ENCODE results near the gene GOLPH3L. TPM values are rescaled to one million over a fixed set of nuclear protein-coding genes. Genes with fewer than 3 reads are reported as not detected.
"Not testable (repeated sequence)": the region's sequence is repeated elsewhere in the genome, so short reads cannot be mapped to it uniquely, and the experiment has no call there.

GOLPH3L gene
- total and polyA plus RNA-seq, 4 donors: 14.5 to 17.9 (median 17.5) TPM

GRCh38 chr1:150606463-150607142 is 90.4 kb downstream of the GOLPH3L start:
- H3K27ac ChIP-seq (ENCODE audit: low read depth, low read length): no peak overlapping the region
- H3K4me1 ChIP-seq (ENCODE audit: control insufficient read depth, insufficient read depth, low read length): peaks cover 5% of the 10 kb centered on the region
- no peaks in the 10 kb centered on the region for H3K9me3 ChIP-seq (ENCODE audit: control insufficient read depth, insufficient read depth, low read length)
- H3K27me3 ChIP-seq (ENCODE audit: control insufficient read depth, insufficient read depth, low read length): no peaks in the 10 kb centered on the region
- peaks cover 4% of the 10 kb centered on the region for H3K36me3 ChIP-seq (ENCODE audit: control insufficient read depth, insufficient read depth, low read length)
- H3K4me3 ChIP-seq (ENCODE audit: low read depth, low read length): no peak overlapping the region
- 94% methylated on average over 3 of the region's 7 CpGs for WGBS (ENCODE audit: insufficient coverage)
- DNase-seq (ENCODE audit: low read depth in 4 of 6, low spot score in 6 of 6): no peak

- not testable (repeated sequence) for H3K27me3 ChIP-seq (ENCODE audit: control insufficient read depth, insufficient read depth, low read length); H3K4me1 ChIP-seq (ENCODE audit: control insufficient read depth, insufficient read depth, low read length); H3K36me3 ChIP-seq (ENCODE audit: control insufficient read depth, insufficient read depth, low read length); DNase-seq (ENCODE audit: low read depth in 4 of 6, low spot score in 6 of 6); H3K4me3 ChIP-seq (ENCODE audit: low read depth, low read length); H3K9me3 ChIP-seq (ENCODE audit: control insufficient read depth, insufficient read depth, low read length); H3K27ac ChIP-seq (ENCODE audit: low read depth, low read length)
- WGBS (ENCODE audit: insufficient coverage): no CpG with 5 or more reads among the region's 3 CpGs
Measured at GRCh38 chr1:150605451-150605731, 91.6 kb downstream of the GOLPH3L start.

GRCh38 chr1:150604226-150604588 is 92.7 kb downstream of the GOLPH3L start:
- no peak for DNase-seq (ENCODE audit: low read depth in 4 of 6, low spot score in 6 of 6)
- Histone ChIP-seq H3K27me3 (ENCODE audit: control insufficient read depth, insufficient read depth, low read length) (no peaks in the 10 kb centered on the region), H3K9me3 (ENCODE audit: control insufficient read depth, insufficient read depth, low read length) (no peaks in the 10 kb centered on the region), H3K4me1 (ENCODE audit: control insufficient read depth, insufficient read depth, low read length) (no peaks in the 10 kb centered on the region), H3K36me3 (ENCODE audit: control insufficient read depth, insufficient read depth, low read length) (peaks cover 10% of the 10 kb centered on the region), H3K4me3 (ENCODE audit: low read depth, low read length) (no peak overlapping the region), H3K27ac (ENCODE audit: low read depth, low read length) (no peak overlapping the region)
- no CpG with 5 or more reads among the region's 2 CpGs for WGBS (ENCODE audit: insufficient coverage)

- H3K4me1 ChIP-seq (ENCODE audit: control insufficient read depth, insufficient read depth, low read length): no peaks in the 10 kb centered on the region
- WGBS (ENCODE audit: insufficient coverage): no CpG with 5 or more reads among the region's 3 CpGs
- no peak overlapping the region for H3K4me3 ChIP-seq (ENCODE audit: low read depth, low read length)
- peaks cover 10% of the 10 kb centered on the region for H3K36me3 ChIP-seq (ENCODE audit: control insufficient read depth, insufficient read depth, low read length)
- no peak for DNase-seq (ENCODE audit: low read depth in 4 of 6, low spot score in 6 of 6)
- no peaks in the 10 kb centered on the region for H3K9me3 ChIP-seq (ENCODE audit: control insufficient read depth, insufficient read depth, low read length)
- H3K27ac ChIP-seq (ENCODE audit: low read depth, low read length): no peak overlapping the region
- no peaks in the 10 kb centered on the region for H3K27me3 ChIP-seq (ENCODE audit: control insufficient read depth, insufficient read depth, low read length)
Measured at GRCh38 chr1:150603711-150604110, 93.2 kb downstream of the GOLPH3L start.

GRCh38 chr1:150602372-150602771 is 94.6 kb downstream of the GOLPH3L start:
- H3K4me1 ChIP-seq (ENCODE audit: control insufficient read depth, insufficient read depth, low read length); H3K36me3 ChIP-seq (ENCODE audit: control insufficient read depth, insufficient read depth, low read length); H3K9me3 ChIP-seq (ENCODE audit: control insufficient read depth, insufficient read depth, low read length); H3K4me3 ChIP-seq (ENCODE audit: low read depth, low read length); H3K27ac ChIP-seq (ENCODE audit: low read depth, low read length); DNase-seq (ENCODE audit: low read depth in 4 of 6, low spot score in 6 of 6); H3K27me3 ChIP-seq (ENCODE audit: control insufficient read depth, insufficient read depth, low read length): not testable (repeated sequence)
- WGBS (ENCODE audit: insufficient coverage): no CpG with 5 or more reads among the region's 12 CpGs

- Histone ChIP-seq H3K4me3 (ENCODE audit: low read depth, low read length) (no peak overlapping the region), H3K9me3 (ENCODE audit: control insufficient read depth, insufficient read depth, low read length) (no peaks in the 10 kb centered on the region), H3K36me3 (ENCODE audit: control insufficient read depth, insufficient read depth, low read length) (peaks cover 10% of the 10 kb centered on the region), H3K27ac (ENCODE audit: low read depth, low read length) (no peak overlapping the region), H3K4me1 (ENCODE audit: control insufficient read depth, insufficient read depth, low read length) (no peaks in the 10 kb centered on the region), H3K27me3 (ENCODE audit: control insufficient read depth, insufficient read depth, low read length) (no peaks in the 10 kb centered on the region)
- DNase-seq (ENCODE audit: low read depth in 4 of 6, low spot score in 6 of 6): no peak
Measured at GRCh38 chr1:150601540-150601939, 95.4 kb downstream of the GOLPH3L start.

- not testable (repeated sequence) for H3K27me3 ChIP-seq (ENCODE audit: control insufficient read depth, insufficient read depth, low read length); DNase-seq (ENCODE audit: low read depth in 4 of 6, low spot score in 6 of 6); H3K27ac ChIP-seq (ENCODE audit: low read depth, low read length); H3K4me3 ChIP-seq (ENCODE audit: low read depth, low read length); H3K4me1 ChIP-seq (ENCODE audit: control insufficient read depth, insufficient read depth, low read length); H3K9me3 ChIP-seq (ENCODE audit: control insufficient read depth, insufficient read depth, low read length)
- WGBS (ENCODE audit: insufficient coverage): 100% methylated on average over 3 of the region's 4 CpGs
- H3K36me3 ChIP-seq (ENCODE audit: control insufficient read depth, insufficient read depth, low read length): peaks cover 16% of the 10 kb centered on the region
Measured at GRCh38 chr1:150598346-150598745, 98.6 kb downstream of the GOLPH3L start.

GRCh38 chr1:150596976-150597375 is 100.0 kb downstream of the GOLPH3L start:
- Histone ChIP-seq H3K9me3 (ENCODE audit: control insufficient read depth, insufficient read depth, low read length) (no peaks in the 10 kb centered on the region), H3K27me3 (ENCODE audit: control insufficient read depth, insufficient read depth, low read length) (no peaks in the 10 kb centered on the region), H3K4me3 (ENCODE audit: low read depth, low read length) (no peak overlapping the region), H3K27ac (ENCODE audit: low read depth, low read length) (no peak overlapping the region), H3K4me1 (ENCODE audit: control insufficient read depth, insufficient read depth, low read length) (no peaks in the 10 kb centered on the region), H3K36me3 (ENCODE audit: control insufficient read depth, insufficient read depth, low read length) (peaks cover 16% of the 10 kb centered on the region)
- 83% methylated on average over 1 of the region's 3 CpGs for WGBS (ENCODE audit: insufficient coverage)
- no peak for DNase-seq (ENCODE audit: low read depth in 4 of 6, low spot score in 6 of 6)

Small RNAs within 50 kb of the gene (small RNA-seq; reads per million reads assigned to genes)
- gene RF00015 (ENCODE audit: low replicate concordance) (not detected), gene RF00561 (ENCODE audit: low replicate concordance) (not detected), gene RNU6-1042P (ENCODE audit: low replicate concordance) (not detected)

Other genes with a start within 250 kb of the GOLPH3L start
- 10 to 100 TPM; 22.7 to 23.4 TPM for gene TARS2, start 209.7 kb downstream of the GOLPH3L start, total RNA-seq
- gene TARS2, start 209.7 kb downstream of the GOLPH3L start, polyA plus RNA-seq (ENCODE audit: insufficient read length in 2 of 2): 10 to 100 TPM; 32.3 to 45.9 TPM
- 1 to 10 TPM; 2.1 to 9.2 TPM for gene ECM1, start 189.0 kb downstream of the GOLPH3L start, total RNA-seq
- gene ECM1, start 189.0 kb downstream of the GOLPH3L start, polyA plus RNA-seq (ENCODE audit: insufficient read length in 2 of 2): 10 to 100 TPM; 16.3 to 20.4 TPM
- gene FALEC, start 181.4 kb downstream of the GOLPH3L start, total RNA-seq: 1 to 10 TPM in 1 of 2 donors, not detected in 1; 1.2 TPM
- 1 to 10 TPM; 1.4 to 1.6 TPM for gene FALEC, start 181.4 kb downstream of the GOLPH3L start, polyA plus RNA-seq (ENCODE audit: insufficient read length in 2 of 2)
- 10 to 100 TPM in 1 of 2 donors, 1 to 10 TPM in 1; 7.7 to 13.1 TPM for gene ADAMTSL4, start 147.7 kb downstream of the GOLPH3L start, total RNA-seq
- 10 to 100 TPM in 1 of 2 donors, 1 to 10 TPM in 1; 2.6 to 19.1 TPM for gene ADAMTSL4, start 147.7 kb downstream of the GOLPH3L start, polyA plus RNA-seq (ENCODE audit: insufficient read length in 2 of 2)
- 100 to 1,000 TPM; 144 to 185 TPM for gene MCL1, start 117.5 kb downstream of the GOLPH3L start, total RNA-seq
- 100 to 1,000 TPM; 115 TPM for gene MCL1, start 117.5 kb downstream of the GOLPH3L start, polyA plus RNA-seq (ENCODE audit: insufficient read length in 2 of 2)
- 100 to 1,000 TPM; 120 to 146 TPM for gene ENSA, start 67.5 kb downstream of the GOLPH3L start, total RNA-seq
- gene ENSA, start 67.5 kb downstream of the GOLPH3L start, polyA plus RNA-seq (ENCODE audit: insufficient read length in 2 of 2): 100 to 1,000 TPM; 179 to 212 TPM
- 1 to 10 TPM in 1 of 2 donors, under 1 TPM in 1; 0.77 to 2.7 TPM for gene HORMAD1, start 23.7 kb upstream of the GOLPH3L start, total RNA-seq
- gene HORMAD1, start 23.7 kb upstream of the GOLPH3L start, polyA plus RNA-seq (ENCODE audit: insufficient read length in 2 of 2): under 1 TPM in 1 of 2 donors, not detected in 1; 0.21 TPM
- 10 to 100 TPM; 26.2 to 58.8 TPM for gene CTSS, start 68.6 kb upstream of the GOLPH3L start, total RNA-seq
- gene CTSS, start 68.6 kb upstream of the GOLPH3L start, polyA plus RNA-seq (ENCODE audit: insufficient read length in 2 of 2): 10 to 100 TPM; 10.7 to 15.8 TPM
- 100 to 1,000 TPM in 1 of 2 donors, 10 to 100 TPM in 1; 73.6 to 153 TPM for gene CTSK, start 111.1 kb upstream of the GOLPH3L start, total RNA-seq
- 10 to 100 TPM; 13.9 to 44.5 TPM for gene CTSK, start 111.1 kb upstream of the GOLPH3L start, polyA plus RNA-seq (ENCODE audit: insufficient read length in 2 of 2)
- gene ARNT, start 179.4 kb upstream of the GOLPH3L start, total RNA-seq: 10 to 100 TPM; 29.3 to 42.7 TPM
- gene ARNT, start 179.4 kb upstream of the GOLPH3L start, polyA plus RNA-seq (ENCODE audit: insufficient read length in 2 of 2): 10 to 100 TPM; 20.9 to 30.0 TPM
- under 1 TPM in 1 of 2 donors, not detected in 1; 0.39 TPM for gene CTXND2, start 190.0 kb upstream of the GOLPH3L start, total RNA-seq
- gene CTXND2, start 190.0 kb upstream of the GOLPH3L start, polyA plus RNA-seq (ENCODE audit: insufficient read length in 2 of 2): under 1 TPM in 1 of 2 donors, not detected in 1; 0.14 TPM
- 10 to 100 TPM; 39.7 to 58.6 TPM for gene SETDB1, start 229.2 kb upstream of the GOLPH3L start, total RNA-seq
- gene SETDB1, start 229.2 kb upstream of the GOLPH3L start, polyA plus RNA-seq (ENCODE audit: insufficient read length in 2 of 2): 10 to 100 TPM; 41.2 to 54.3 TPM